ENCODE results near the gene RTBDN. TPM values are rescaled to one million over a fixed set of nuclear protein-coding genes. Genes with fewer than 3 reads are reported as not detected.

RTBDN gene
- total RNA-seq, 1 experiment from 2014 or later = 5.6 TPM

GRCh38 chr19:12828494-12828893 lies 5.9 kb downstream of the RTBDN start:
- peaks cover 10% of the 10 kb centered on the region for H3K23me2 ChIP-seq (ENCODE audit: insufficient read length, low read depth, low read length, poor library complexity, severe bottlenecking)
- Mint-ChIP-seq H3K9me3 (no peaks in the 10 kb centered on the region), H3K4me3 (peak overlapping the region; percentile 43 to 72; a peak in 4 of 5 replicates), H3K27ac (no peak overlapping the region), H3K36me3 (ENCODE audit: insufficient read depth in 1 of 3, low read depth in 3 of 3) (peaks cover 0 to 2% (median 0%) of the 10 kb centered on the region in 3 experiments; a peak in 3 of 7 replicates), H3K27me3 (ENCODE audit: low read depth) (peaks cover 23% of the 10 kb centered on the region), H3K4me1 (peaks cover 22 to 35% of the 10 kb centered on the region in 2 experiments)
- H3K14ac ChIP-seq (ENCODE audit: insufficient read depth, low read length) = no peak overlapping the region; the same call in 1 of the 2 replicates
- no peak overlapping the region for H3K56ac ChIP-seq (ENCODE audit: insufficient read length, low read depth, low read length)
- no peaks in the 10 kb centered on the region for H3K9me3 ChIP-seq (ENCODE audit: control insufficient read depth, low read depth, low read length)
- H3K4me2 ChIP-seq (ENCODE audit: insufficient read depth, insufficient read length, low read length) = peak overlapping the region; percentile 75
- no peak overlapping the region for H3K9ac ChIP-seq (ENCODE audit: extremely low read depth, insufficient read length, low read length)
- no peak overlapping the region for H3K4ac ChIP-seq (ENCODE audit: low read depth, low read length)
- no peak overlapping the region for H2AK5ac ChIP-seq (ENCODE audit: insufficient read length, low read length)
- no peak overlapping the region for H2BK15ac ChIP-seq (ENCODE audit: low read depth, low read length)
- no peak overlapping the region for H3K27ac ChIP-seq (ENCODE audit: insufficient read length, low read depth, low read length)
- H4K8ac ChIP-seq (replicated peaks; ENCODE audit: insufficient read length, low read depth, low read length) = no peak overlapping the region
- WGBS (ENCODE audit: extremely low coverage, insufficient read length, low lambda C conversion rate) = no CpG with 5 or more reads among the region's 23 CpGs
- H4K20me1 ChIP-seq (ENCODE audit: control insufficient read depth, insufficient read depth, insufficient read length) = no peaks in the 10 kb centered on the region
- H2BK5ac ChIP-seq (ENCODE audit: insufficient read length, low read length) = no peak overlapping the region
- no peaks in the 10 kb centered on the region for H3K79me1 ChIP-seq (ENCODE audit: insufficient read depth, low read depth, low read length, poor library complexity, severe bottlenecking)
- no peak overlapping the region for H2BK20ac ChIP-seq (ENCODE audit: low read depth, low read length, poor library complexity, severe bottlenecking)
- H3K18ac ChIP-seq (ENCODE audit: insufficient read length, low read depth, low read length) = no peak overlapping the region
- H2AFZ ChIP-seq (ENCODE audit: low read length) = no peak overlapping the region
- no peaks in the 10 kb centered on the region for H3K27me3 ChIP-seq (ENCODE audit: insufficient read depth, low read length)
- H4K91ac ChIP-seq (ENCODE audit: insufficient read length, low read depth, low read length) = no peak overlapping the region
- H4K5ac ChIP-seq (ENCODE audit: insufficient read length, low read depth, low read length) = no peak overlapping the region
- peak; percentile 89 for DNase-seq
- no peak overlapping the region for H3T11ph ChIP-seq (ENCODE audit: low read length)
- no peak overlapping the region for H3K23ac ChIP-seq (ENCODE audit: insufficient read length, low read depth, low read length)
- no peak for TF ChIP-seq CTCF (conservative IDR thresholded peaks at IDR 0.05)
- H2BK120ac ChIP-seq (ENCODE audit: low read depth, low read length, poor library complexity, severe bottlenecking) = no peak overlapping the region
- peaks cover 2% of the 10 kb centered on the region; the same call in 1 of the 2 replicates for H3K4me1 ChIP-seq (ENCODE audit: insufficient read depth, low read length)
- H3K79me2 ChIP-seq (ENCODE audit: insufficient read depth, low read length) = no peaks in the 10 kb centered on the region
- no peak overlapping the region for H2BK12ac ChIP-seq (ENCODE audit: insufficient read length, low read depth, low read length)

Measured in H9 (cell line).